ENCODE data around the gene TBL1X.

- TF ChIP-seq, protein P1, sequence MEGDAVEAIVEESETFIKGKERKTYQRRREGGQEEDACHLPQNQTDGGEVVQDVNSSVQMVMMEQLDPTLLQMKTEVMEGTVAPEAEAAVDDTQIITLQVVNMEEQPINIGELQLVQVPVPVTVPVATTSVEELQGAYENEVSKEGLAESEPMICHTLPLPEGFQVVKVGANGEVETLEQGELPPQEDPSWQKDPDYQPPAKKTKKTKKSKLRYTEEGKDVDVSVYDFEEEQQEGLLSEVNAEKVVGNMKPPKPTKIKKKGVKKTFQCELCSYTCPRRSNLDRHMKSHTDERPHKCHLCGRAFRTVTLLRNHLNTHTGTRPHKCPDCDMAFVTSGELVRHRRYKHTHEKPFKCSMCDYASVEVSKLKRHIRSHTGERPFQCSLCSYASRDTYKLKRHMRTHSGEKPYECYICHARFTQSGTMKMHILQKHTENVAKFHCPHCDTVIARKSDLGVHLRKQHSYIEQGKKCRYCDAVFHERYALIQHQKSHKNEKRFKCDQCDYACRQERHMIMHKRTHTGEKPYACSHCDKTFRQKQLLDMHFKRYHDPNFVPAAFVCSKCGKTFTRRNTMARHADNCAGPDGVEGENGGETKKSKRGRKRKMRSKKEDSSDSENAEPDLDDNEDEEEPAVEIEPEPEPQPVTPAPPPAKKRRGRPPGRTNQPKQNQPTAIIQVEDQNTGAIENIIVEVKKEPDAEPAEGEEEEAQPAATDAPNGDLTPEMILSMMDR (IDR thresholded peaks at IDR 0.05): no peak
- TF ChIP-seq POLR2A (IDR thresholded peaks at IDR 0.05): no peak
These were observed at the start of gene TBL1X for GRCh38 chrX:9464435-9465371.
